ENCODE measurements around the gene DEUP1. TPM values are rescaled to one million over a fixed set of nuclear protein-coding genes. Genes with fewer than 3 reads are reported as not detected.

DEUP1 gene
- polyA plus RNA-seq, 3 donors: not detected

- intact Hi-C loops (cut with micrococcal nuclease): no loop called here
- Histone ChIP-seq H3K9ac (ENCODE audit: insufficient read depth, low read length, poor library complexity, severe bottlenecking) (no peak overlapping the region), H3K4me2 (replicated peaks; ENCODE audit: extremely low read depth, low read length, poor library complexity, severe bottlenecking) (no peak overlapping the region), H3K27ac (ENCODE audit: low read depth in 1 of 2, low read length in 2 of 2) (no peak overlapping the region), H3K36me3 (replicated peaks in 1 of 2; ENCODE audit: control insufficient read depth in 1 of 2, insufficient read depth in 2 of 2, low read length in 2 of 2) (no peaks in the 10 kb centered on the region), H3K79me2 (ENCODE audit: insufficient read depth, low read length) (no peaks in the 10 kb centered on the region), H3K27me3 (ENCODE audit: control insufficient read depth in 2 of 2, insufficient read depth in 2 of 2, low read length in 2 of 2) (no peaks in the 10 kb centered on the region), H2AFZ (ENCODE audit: insufficient read depth, low read depth, low read length, poor library complexity, severe bottlenecking) (no peak overlapping the region), H3K4me1 (ENCODE audit: control insufficient read depth in 1 of 2, insufficient read depth in 2 of 2, low read length in 2 of 2) (no peaks in the 10 kb centered on the region), H3K9me3 (replicated peaks in 1 of 2; ENCODE audit: control insufficient read depth in 1 of 2, insufficient read depth in 1 of 2, low read length in 2 of 2) (no peaks in the 10 kb centered on the region), H4K20me1 (ENCODE audit: insufficient read depth, low read length) (no peaks in the 10 kb centered on the region), H3K4me3 (replicated peaks in 1 of 3; ENCODE audit: low read depth in 2 of 3, low read length in 3 of 3) (no peak overlapping the region)
- no peak for DNase-seq
- Mint-ChIP-seq H3K27me3 (ENCODE audit: low read depth in 3 of 3) (peaks cover 0 to 2% (median 0%) of the 10 kb centered on the region in 3 donors), H3K4me3 (no peak overlapping the region), H3K27ac (no peak overlapping the region), H3K36me3 (no peaks in the 10 kb centered on the region), H3K4me1 (no peaks in the 10 kb centered on the region), H3K9me3 (peaks cover 0 to 5% (median 0%) of the 10 kb centered on the region in 7 donors)
- WGBS (ENCODE audit: insufficient coverage): 94% methylated on average over 3 of the region's 3 CpGs
- TF ChIP-seq, protein P1, sequence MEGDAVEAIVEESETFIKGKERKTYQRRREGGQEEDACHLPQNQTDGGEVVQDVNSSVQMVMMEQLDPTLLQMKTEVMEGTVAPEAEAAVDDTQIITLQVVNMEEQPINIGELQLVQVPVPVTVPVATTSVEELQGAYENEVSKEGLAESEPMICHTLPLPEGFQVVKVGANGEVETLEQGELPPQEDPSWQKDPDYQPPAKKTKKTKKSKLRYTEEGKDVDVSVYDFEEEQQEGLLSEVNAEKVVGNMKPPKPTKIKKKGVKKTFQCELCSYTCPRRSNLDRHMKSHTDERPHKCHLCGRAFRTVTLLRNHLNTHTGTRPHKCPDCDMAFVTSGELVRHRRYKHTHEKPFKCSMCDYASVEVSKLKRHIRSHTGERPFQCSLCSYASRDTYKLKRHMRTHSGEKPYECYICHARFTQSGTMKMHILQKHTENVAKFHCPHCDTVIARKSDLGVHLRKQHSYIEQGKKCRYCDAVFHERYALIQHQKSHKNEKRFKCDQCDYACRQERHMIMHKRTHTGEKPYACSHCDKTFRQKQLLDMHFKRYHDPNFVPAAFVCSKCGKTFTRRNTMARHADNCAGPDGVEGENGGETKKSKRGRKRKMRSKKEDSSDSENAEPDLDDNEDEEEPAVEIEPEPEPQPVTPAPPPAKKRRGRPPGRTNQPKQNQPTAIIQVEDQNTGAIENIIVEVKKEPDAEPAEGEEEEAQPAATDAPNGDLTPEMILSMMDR (IDR thresholded peaks at IDR 0.05): no peak
Observed at GRCh38 chr11:93410441-93410840, 79.9 kb downstream of the DEUP1 start.

DNA sequence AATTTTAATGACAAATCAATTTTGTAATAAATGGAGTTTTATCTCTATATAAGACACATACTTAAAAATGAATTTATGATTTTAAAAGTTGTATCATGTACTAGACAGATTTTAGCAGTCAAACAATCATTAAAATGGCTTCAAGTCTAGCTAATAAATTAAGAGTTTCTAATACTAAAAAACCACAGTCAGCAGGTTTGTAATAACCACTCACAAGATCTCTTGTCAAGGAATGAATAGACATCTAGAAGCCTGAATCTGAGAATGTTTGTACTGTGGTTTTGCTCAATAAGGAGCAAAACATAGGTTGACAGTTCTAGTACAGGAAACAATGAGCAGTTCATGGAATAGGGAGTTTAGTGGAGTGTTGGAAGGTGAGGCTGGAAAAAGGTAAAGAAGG, 81.2 kb downstream of the DEUP1 start:
- no peaks in the 10 kb centered on the region for H3K4me1 ChIP-seq (ENCODE audit: control insufficient read depth in 1 of 2, insufficient read depth in 2 of 2, low read length in 2 of 2)
- H2AFZ ChIP-seq (ENCODE audit: insufficient read depth, low read depth, low read length, poor library complexity, severe bottlenecking): no peak overlapping the region
- peaks cover 0 to 5% (median 2%) of the 10 kb centered on the region in 7 donors for H3K9me3 Mint-ChIP-seq
- no peaks in the 10 kb centered on the region for H3K36me3 Mint-ChIP-seq
- no peaks in the 10 kb centered on the region for H3K36me3 ChIP-seq (replicated peaks in 1 of 2; ENCODE audit: control insufficient read depth in 1 of 2, insufficient read depth in 2 of 2, low read length in 2 of 2)
- intact Hi-C loops (cut with micrococcal nuclease): no loop called here
- DNase-seq: no peak
- no peak overlapping the region for H3K4me2 ChIP-seq (replicated peaks; ENCODE audit: extremely low read depth, low read length, poor library complexity, severe bottlenecking)
- no peak overlapping the region for H3K4me3 Mint-ChIP-seq
- no peaks in the 10 kb centered on the region for H3K27me3 ChIP-seq (ENCODE audit: control insufficient read depth in 2 of 2, insufficient read depth in 2 of 2, low read length in 2 of 2)
- H3K79me2 ChIP-seq (ENCODE audit: insufficient read depth, low read length): no peaks in the 10 kb centered on the region
- TF ChIP-seq, protein P1 (IDR thresholded peaks at IDR 0.05): no peak
- no peaks in the 10 kb centered on the region for H3K9me3 ChIP-seq (replicated peaks in 1 of 2; ENCODE audit: control insufficient read depth in 1 of 2, insufficient read depth in 1 of 2, low read length in 2 of 2)
- no peak overlapping the region for H3K27ac ChIP-seq (ENCODE audit: low read depth in 1 of 2, low read length in 2 of 2)
- no peak overlapping the region for H3K4me3 ChIP-seq (replicated peaks in 1 of 3; ENCODE audit: low read depth in 2 of 3, low read length in 3 of 3)
- no peaks in the 10 kb centered on the region for H3K4me1 Mint-ChIP-seq
- no peaks in the 10 kb centered on the region for H4K20me1 ChIP-seq (ENCODE audit: insufficient read depth, low read length)
- H3K9ac ChIP-seq (ENCODE audit: insufficient read depth, low read length, poor library complexity, severe bottlenecking): no peak overlapping the region
- no peak overlapping the region for H3K27ac Mint-ChIP-seq
- H3K27me3 Mint-ChIP-seq (ENCODE audit: low read depth in 3 of 3): peaks cover 0 to 2% (median 0%) of the 10 kb centered on the region in 3 donors
